PC-3 (cell line): ENCODE data around the gene TMEM259. TPM values are rescaled to one million over a fixed set of nuclear protein-coding genes. Genes with fewer than 3 reads are reported as not detected.

Experiments
- ATAC-seq: fragments of 200-7000 bp; cut with Tn5 transposase; 2 replicates; pipeline ENCODE4 v1.9.1; 2020; ENCODE audit warnings: mild to moderate bottlenecking, moderate library complexity
- BruUV-seq: library from RNA; stranded (reverse); fragments of 400-500 nt; replicated peaks from 2 replicates; lab custom pipeline; 2021; lab: Mats Ljungman, UMichigan
- CTCF ChIA-PET: fragments of 300-600 bp; sonication (Branson Sonifier 250); formaldehyde crosslinking; loops from one replicate; lab custom pipeline; 2022; ENCODE audit warnings: antibody characterized with exemption; lab: Charles Lee
- POLR2A ChIA-PET: fragments of 300-600 bp; sonication (Branson Sonifier 250); formaldehyde crosslinking; loops from one replicate; lab custom pipeline; 2022; ENCODE audit warnings: antibody characterized with exemption; ENCODE audit not compliant: unreplicated experiment; lab: Charles Lee
- DNase-seq: peaks from one replicate; pipeline ENCODE4 v3.0.0-alpha.2; 2015
- H2AFZ ChIP-seq: fragments of 300-600 bp; sonication (generic); 2 replicates; pipeline ENCODE4 v1.6.0; 2016; ENCODE audit warnings: antibody characterized with exemption, low read length
- H3F3A ChIP-seq: fragments of 300-600 bp; sonication (generic); one replicate; pipeline ENCODE4 v1.6.0; 2017; ENCODE audit warnings: antibody characterized with exemption, low read length, control low read depth, mild to moderate bottlenecking; ENCODE audit not compliant: unreplicated experiment
- H3K27ac ChIP-seq: fragments of 300-600 bp; sonication (generic); 2 replicates; pipeline ENCODE4 v1.5.1; 2016; ENCODE audit warnings: mild to moderate bottlenecking, low read length
- H3K27me3 ChIP-seq: fragments of 300-600 bp; sonication (generic); 2 replicates; pipeline ENCODE4 v1.6.1; 2016; ENCODE audit warnings: low read length, mixed read lengths
- H3K36me3 ChIP-seq: fragments of 300-600 bp; sonication (generic); 2 replicates; pipeline ENCODE4 v1.6.1; 2016; ENCODE audit warnings: low read depth, mixed run types, low read length, mixed read lengths
- H3K4me1 ChIP-seq: fragments of 300-600 bp; sonication (generic); 2 replicates; pipeline ENCODE4 v1.5.1; 2016; ENCODE audit warnings: low read length; ENCODE audit not compliant: insufficient read depth
- H3K4me2 ChIP-seq: fragments of 300-600 bp; sonication (generic); 2 replicates; pipeline ENCODE4 v1.6.0; 2016; ENCODE audit warnings: low read length
- H3K4me3 ChIP-seq: fragments of 300-600 bp; sonication (generic); 2 replicates; pipeline ENCODE4 v1.5.1; 2016; ENCODE audit warnings: mild to moderate bottlenecking, low read length, mixed read lengths
- H3K79me2 ChIP-seq: fragments of 300-600 bp; sonication (generic); 2 replicates; pipeline ENCODE4 v1.6.1; 2017; ENCODE audit warnings: low read length, mixed read lengths
- H3K9ac ChIP-seq: fragments of 300-600 bp; sonication (generic); 2 replicates; pipeline ENCODE4 v1.6.0; 2016; ENCODE audit warnings: mild to moderate bottlenecking, low read length
- H3K9me2 ChIP-seq: fragments of 300-600 bp; sonication (generic); replicated peaks from 2 replicates; pipeline ENCODE4 v1.6.1; 2016; ENCODE audit warnings: mixed run types, low read length, mixed read lengths
- H3K9me3 ChIP-seq: fragments of 300-600 bp; sonication (generic); 2 replicates; pipeline ENCODE4 v1.6.1; 2016; ENCODE audit warnings: low read length, mixed read lengths
- H4K20me1 ChIP-seq: fragments of 300-600 bp; sonication (generic); 2 replicates; pipeline ENCODE4 v1.6.1; 2016; ENCODE audit warnings: low read length, mixed read lengths
- EZH2 ChIP-seq: fragments of 300-600 bp; sonication (generic); IDR thresholded peaks from one replicate; pipeline ENCODE4 v1.6.1; 2017; ENCODE audit warnings: antibody characterized with exemption, mild to moderate bottlenecking, low read length; ENCODE audit not compliant: unreplicated experiment
- EZH2phosphoT487 ChIP-seq: fragments of 300-600 bp; sonication (generic); IDR thresholded peaks from 2 replicates; pipeline ENCODE4 v1.6.1; 2018; ENCODE audit warnings: mild to moderate bottlenecking, antibody characterized with exemption, low read length, borderline replicate concordance
- intact Hi-C: fragments of 100-400 bp; cut with micrococcal nuclease; formaldehyde crosslinking; loops from 2 replicates; pipeline ENCODE4 v1.9.0; 2023
- total RNA-seq: library from RNA; depleted of rRNA; stranded (reverse); fragments of >200 nt; gene quantifications from 2 replicates; pipeline ENCODE4 v1.2.3, GENCODE V29; 2014
- TF ChIP-seq, protein P1 (sequence below): fragments of 300-600 bp; sonication (generic); conservative IDR thresholded peaks from 2 replicates; pipeline ENCODE4 v1.5.1; 2017; ENCODE audit warnings: antibody characterized with exemption, low read depth, mild to moderate bottlenecking, low read length

Gene TMEM259
- total RNA-seq, 1 experiment from 2014 or later, result 136 TPM

GRCh38 chr19:976476-976875 lies 44.4 kb downstream of the TMEM259 start:
- ChIA-PET POLR2A (no interaction called here), CTCF (no interaction called here)
- ATAC-seq, result no peak
- Histone ChIP-seq H3K27ac (no peak overlapping the region), H3K4me3 (no peak overlapping the region), H3K79me2 (no peaks in the 10 kb centered on the region), H3K4me2 (no peak overlapping the region), H3K9me2 (no peaks in the 10 kb centered on the region), H3F3A (no peaks in the 10 kb centered on the region), H3K4me1 (no peaks in the 10 kb centered on the region), H2AFZ (no peak overlapping the region), H3K36me3 (no peaks in the 10 kb centered on the region), H4K20me1 (no peaks in the 10 kb centered on the region), H3K9ac (no peak overlapping the region), H3K27me3 (no peaks in the 10 kb centered on the region), H3K9me3 (no peaks in the 10 kb centered on the region)
- BruUV-seq, result no TSS peak
- intact Hi-C loops, result no loop called here
- DNase-seq, result no peak
- TF ChIP-seq, protein P1, sequence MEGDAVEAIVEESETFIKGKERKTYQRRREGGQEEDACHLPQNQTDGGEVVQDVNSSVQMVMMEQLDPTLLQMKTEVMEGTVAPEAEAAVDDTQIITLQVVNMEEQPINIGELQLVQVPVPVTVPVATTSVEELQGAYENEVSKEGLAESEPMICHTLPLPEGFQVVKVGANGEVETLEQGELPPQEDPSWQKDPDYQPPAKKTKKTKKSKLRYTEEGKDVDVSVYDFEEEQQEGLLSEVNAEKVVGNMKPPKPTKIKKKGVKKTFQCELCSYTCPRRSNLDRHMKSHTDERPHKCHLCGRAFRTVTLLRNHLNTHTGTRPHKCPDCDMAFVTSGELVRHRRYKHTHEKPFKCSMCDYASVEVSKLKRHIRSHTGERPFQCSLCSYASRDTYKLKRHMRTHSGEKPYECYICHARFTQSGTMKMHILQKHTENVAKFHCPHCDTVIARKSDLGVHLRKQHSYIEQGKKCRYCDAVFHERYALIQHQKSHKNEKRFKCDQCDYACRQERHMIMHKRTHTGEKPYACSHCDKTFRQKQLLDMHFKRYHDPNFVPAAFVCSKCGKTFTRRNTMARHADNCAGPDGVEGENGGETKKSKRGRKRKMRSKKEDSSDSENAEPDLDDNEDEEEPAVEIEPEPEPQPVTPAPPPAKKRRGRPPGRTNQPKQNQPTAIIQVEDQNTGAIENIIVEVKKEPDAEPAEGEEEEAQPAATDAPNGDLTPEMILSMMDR, result no peak
- no peak for TF ChIP-seq EZH2phosphoT487

GRCh38 chr19:974564-975257 lies 46.2 kb downstream of the TMEM259 start:
- POLR2A ChIA-PET, result no interaction called here
- H3K9me3 ChIP-seq, result 0 out of 2 replicates have a peak, but pooled peaks cover 4% of the 10 kb centered on the region
- TF ChIP-seq EZH2phosphoT487, result no peak
- TF ChIP-seq, protein P1, result no peak
- no peak for TF ChIP-seq EZH2
- no peaks in the 10 kb centered on the region for H3F3A ChIP-seq
- no peaks in the 10 kb centered on the region for H3K27me3 ChIP-seq
- peaks cover 7% of the 10 kb centered on the region for H3K36me3 ChIP-seq
- H4K20me1 ChIP-seq, result no peaks in the 10 kb centered on the region
- no peak overlapping the region for H3K9ac ChIP-seq
- DNase-seq, result no peak
- no peaks in the 10 kb centered on the region for H3K79me2 ChIP-seq
- ATAC-seq, result no peak
- no peaks in the 10 kb centered on the region for H3K9me2 ChIP-seq
- H3K4me2 ChIP-seq, result no peak overlapping the region
- CTCF ChIA-PET, result no interaction called here
- no TSS peak for BruUV-seq
- no peak overlapping the region for H3K4me3 ChIP-seq
- intact Hi-C loops, result no loop called here
- no peak overlapping the region for H2AFZ ChIP-seq
- H3K27ac ChIP-seq, result no peak overlapping the region
- no peaks in the 10 kb centered on the region for H3K4me1 ChIP-seq

DNA sequence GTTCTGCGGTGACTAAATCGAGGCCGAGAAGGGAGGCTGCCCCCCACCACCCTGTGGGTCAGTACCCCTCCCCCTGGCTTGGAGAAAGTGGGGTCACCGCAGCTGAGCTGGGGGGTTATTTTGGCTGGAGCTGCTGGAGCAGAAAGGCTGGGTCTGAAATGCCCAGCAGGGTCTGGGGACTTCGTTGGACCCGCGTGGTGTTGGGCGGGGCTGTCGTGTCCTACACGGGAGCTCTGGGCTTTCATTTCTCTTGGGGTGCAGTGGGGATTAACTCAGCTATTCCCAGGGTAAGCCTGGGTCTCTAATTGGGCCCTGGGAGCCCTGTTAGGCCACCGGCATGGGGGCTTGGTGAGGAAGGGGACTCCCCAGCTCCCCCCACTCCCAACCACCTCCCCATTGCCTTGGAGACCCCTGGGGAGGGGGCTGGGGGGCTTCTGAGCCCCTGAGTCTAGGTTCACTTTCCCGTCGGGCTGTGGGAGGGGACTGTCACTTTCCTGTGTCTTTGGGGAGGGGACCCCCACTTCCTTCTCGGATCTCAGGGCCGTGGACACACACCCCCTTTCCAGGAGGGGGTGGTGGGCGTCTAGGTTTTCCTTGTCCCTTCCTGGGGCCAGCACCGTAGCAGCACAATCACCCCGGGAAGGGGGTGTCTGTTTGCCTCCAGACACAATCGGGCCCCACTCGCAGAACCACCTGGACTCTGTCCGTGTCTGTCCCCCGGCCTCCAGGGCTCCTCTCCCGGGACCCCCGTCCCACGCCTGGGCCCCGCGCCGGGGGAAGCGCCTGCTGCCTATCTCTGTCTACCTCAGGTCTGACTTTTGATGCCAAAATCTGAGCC lies 47.0 kb downstream of the TMEM259 start:
- DNase-seq (no peak), ATAC-seq (no peak)
- no peak overlapping the region for H3K4me3 ChIP-seq
- no peak overlapping the region for H2AFZ ChIP-seq
- peaks cover 7% of the 10 kb centered on the region for H3K36me3 ChIP-seq
- CTCF ChIA-PET, result no interaction called here
- TF ChIP-seq, protein P1, result no peak
- no peak for TF ChIP-seq EZH2
- TF ChIP-seq EZH2phosphoT487, result no peak
- no peak overlapping the region for H3K9ac ChIP-seq
- BruUV-seq, result no TSS peak
- H3F3A ChIP-seq, result no peaks in the 10 kb centered on the region
- H3K27me3 ChIP-seq, result no peaks in the 10 kb centered on the region
- no peaks in the 10 kb centered on the region for H3K4me1 ChIP-seq
- intact Hi-C loops, result no loop called here
- H3K9me2 ChIP-seq, result no peaks in the 10 kb centered on the region
- 0 out of 2 replicates have a peak, but pooled peaks cover 4% of the 10 kb centered on the region for H3K9me3 ChIP-seq
- no peaks in the 10 kb centered on the region for H4K20me1 ChIP-seq
- no peak overlapping the region for H3K4me2 ChIP-seq
- no peak overlapping the region for H3K27ac ChIP-seq
- H3K79me2 ChIP-seq, result no peaks in the 10 kb centered on the region
- POLR2A ChIA-PET, result no interaction called here
